ENCODE results near the gene EFHD1.
"Not testable (repeated sequence)": the region's sequence is repeated elsewhere in the genome, so short reads cannot be mapped to it uniquely, and the experiment has no call there.

The EFHD1 gene

DNA sequence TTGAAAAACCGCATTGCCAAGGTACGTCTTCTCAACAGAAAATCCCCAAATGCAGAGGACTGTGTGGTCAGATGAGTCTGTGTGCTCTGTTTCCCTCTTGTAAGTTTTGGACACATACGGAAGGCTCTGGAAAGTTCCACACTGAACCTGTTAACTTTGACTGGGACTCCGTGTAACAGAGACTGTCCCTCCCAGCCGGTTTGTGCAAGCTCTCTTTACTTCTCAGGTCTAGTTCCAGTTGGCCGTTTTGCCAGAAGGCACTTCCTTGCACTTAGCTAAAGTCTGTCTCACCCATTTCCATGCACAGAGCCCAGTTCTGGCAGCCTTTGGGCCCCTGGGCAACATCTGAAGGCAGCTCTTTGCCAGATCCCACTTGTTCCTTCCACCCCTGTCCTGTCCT is 22.0 kb downstream of the EFHD1 start:
- DNase-seq, result no peak

DNA sequence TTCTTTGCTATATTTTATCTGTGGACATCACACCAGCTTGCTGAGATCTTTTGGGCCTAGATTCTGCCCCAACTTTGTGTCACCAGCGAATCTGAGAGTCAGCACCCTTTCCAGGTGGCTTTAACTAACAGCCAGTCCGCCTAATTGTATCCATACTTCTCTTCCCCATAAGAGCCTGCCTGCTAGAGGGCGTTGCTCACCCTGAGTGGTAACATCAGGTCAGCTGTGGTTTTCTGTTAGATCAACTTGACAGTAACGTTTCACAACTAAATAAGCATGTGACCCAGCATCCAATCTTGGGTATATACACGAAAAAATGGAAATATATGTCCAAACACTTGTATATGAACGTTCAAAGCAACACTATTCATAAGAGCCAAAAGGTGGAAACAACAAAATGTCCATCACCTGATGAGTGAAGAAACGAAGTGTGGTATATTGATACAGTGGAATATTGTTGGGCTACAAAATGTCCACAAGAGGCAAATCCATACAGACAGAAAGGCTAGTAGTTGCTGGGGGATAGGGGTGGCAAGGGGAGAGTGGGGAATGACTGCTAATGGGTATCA is 24.9 kb downstream of the EFHD1 start:
- no peak for DNase-seq

DNA sequence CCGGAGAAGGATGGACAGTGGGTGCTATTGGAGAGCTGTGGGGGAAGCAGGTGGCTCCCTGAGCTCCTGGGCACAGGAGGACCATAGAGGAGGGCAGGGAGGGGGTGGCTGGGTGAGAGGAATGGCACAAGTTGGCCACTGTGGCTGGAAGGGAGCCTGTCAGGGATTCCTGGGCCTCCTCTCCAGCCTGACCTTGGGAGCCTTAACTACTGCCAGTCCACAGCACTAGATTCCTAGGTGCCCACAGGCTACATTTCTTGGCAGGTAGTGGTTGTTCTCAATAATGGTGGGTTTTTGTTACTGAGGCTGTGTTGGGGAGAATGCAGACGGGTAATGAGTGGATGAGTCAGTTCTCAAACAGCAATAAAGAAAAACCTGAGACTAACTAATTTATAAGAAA is 26.0 kb downstream of the EFHD1 start:
- DNase-seq, result no peak

DNA sequence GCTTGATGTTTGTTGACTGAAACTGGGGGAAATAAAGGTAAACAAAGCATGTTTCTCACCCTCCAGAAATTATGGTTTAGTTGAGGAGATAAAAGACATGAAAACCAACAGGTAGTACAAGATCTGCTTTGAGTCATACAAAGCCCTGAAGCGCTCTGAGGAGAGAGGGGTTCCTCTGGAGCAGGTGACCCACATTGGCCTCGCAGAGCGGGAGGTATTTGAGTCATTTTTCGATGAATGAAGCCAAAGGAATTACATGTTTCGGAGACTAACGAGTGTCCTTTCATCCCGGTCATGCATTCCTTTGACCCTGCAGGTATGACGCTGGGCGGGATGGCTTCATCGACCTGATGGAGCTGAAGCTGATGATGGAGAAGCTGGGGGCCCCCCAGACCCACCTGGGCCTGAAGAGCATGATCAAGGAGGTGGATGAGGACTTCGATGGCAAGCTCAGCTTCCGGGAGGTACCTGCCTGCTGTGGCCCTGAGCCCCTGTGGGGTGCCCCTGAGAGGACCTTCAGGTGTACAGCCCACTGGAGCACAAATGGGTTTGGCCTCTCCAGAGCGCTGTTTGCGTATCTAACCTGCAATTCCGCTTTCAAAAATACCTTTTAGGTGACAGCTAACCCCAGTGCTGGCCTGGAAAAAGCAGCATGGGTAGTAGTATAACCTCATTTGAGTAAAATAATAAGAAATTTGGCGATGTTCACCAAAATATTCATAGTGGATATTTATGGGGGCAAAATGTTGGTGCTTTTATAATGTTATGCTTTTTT is 29.3 kb downstream of the EFHD1 start:
- no peak for DNase-seq

DNA sequence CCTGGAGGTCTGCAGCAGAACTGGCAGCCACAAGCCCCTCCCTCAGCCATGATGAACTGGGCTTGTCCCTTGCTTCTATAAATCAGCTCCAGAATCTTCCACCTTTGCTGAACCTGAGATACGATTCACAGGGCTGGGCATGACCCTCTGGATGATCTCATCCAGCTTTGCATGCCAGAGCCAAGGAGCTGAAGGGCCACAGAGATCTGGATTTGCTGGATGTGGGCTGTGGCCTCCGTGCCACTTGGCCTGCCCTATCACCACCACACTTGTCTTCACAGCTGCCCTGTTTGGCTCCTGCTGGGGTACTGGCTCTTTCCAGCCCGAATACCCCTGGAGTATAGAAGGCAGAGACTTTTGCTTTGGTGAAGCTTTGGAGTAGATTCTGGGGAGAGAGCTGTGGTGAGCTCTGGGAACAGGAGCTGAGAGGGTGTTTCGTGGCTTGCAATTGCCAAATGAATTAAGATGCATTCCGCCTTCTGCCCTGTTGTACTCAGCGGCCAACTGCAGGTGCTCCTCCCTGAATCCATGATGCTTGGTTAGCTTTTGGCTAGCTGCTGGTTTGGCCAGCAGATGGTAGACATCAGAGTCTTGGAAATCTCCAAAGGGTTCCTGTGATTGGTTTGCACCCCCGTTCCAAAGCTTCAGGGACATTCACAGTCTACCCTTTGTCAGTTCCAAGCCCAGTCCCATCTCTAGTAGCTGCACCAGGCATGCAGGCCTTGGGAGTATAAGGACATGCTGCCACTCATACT is 32.8 kb downstream of the EFHD1 start:
- DNase-seq, result no peak

DNA sequence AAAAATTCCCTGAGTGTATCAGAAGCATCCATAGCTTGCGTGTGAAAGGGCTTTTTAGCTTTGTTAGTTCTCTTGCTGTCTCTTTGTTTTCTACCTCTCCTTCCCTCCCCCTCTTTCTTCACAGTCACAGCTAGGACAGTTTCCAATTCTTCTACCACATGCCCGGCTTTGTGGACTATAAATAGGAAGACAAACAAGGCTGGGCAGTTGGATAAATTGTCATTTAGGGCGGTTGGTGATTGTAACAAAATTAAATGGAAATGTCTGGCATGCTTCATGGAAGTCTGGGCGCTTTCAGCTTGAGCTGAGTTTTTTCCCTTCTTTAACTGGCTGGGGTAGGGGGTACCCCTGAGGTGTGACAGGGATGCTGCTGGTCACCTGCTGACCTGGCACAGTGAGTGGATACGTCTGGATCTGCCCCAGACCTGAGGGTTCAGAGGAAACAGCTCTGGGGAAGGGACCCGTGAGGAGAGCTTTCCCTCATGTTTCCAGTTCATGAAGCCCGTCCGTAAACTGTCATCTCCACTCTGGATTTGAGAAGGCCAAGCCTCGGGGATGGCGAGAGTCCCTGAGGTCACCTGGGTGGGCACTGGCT is 34.7 kb downstream of the EFHD1 start:
- DNase-seq, result no peak

DNA sequence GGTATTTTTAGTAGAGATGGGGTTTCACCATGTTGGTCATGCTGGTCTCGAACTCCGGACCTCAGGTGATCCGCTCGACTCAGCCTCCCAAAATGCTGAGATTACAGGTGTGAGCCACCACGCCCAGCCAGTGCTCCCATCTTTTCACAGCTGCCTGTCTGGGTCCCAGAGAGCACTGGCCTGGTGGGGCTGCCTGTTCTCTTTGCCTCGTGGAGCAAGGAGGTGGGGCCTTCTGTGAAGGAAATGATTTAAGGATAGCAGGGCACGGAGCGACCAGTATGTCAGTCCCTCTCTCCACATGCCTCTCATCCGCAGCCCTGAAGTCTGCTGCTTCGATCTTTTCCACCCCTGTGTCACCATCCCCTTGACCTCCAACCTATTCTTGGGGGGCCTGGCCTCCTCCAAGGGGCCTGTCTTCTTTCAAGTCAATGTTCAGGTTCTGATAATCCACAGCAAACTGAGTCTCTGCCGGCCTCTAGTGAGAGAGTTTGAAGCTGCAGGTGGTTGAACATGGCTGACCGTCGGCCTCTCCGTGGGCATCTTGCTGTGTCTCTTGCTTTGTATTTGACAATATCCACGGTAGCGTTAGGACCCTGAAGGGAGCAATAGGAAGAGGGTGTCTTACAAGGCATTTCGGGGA is 35.5 kb downstream of the EFHD1 start:
- no peak for DNase-seq

DNA sequence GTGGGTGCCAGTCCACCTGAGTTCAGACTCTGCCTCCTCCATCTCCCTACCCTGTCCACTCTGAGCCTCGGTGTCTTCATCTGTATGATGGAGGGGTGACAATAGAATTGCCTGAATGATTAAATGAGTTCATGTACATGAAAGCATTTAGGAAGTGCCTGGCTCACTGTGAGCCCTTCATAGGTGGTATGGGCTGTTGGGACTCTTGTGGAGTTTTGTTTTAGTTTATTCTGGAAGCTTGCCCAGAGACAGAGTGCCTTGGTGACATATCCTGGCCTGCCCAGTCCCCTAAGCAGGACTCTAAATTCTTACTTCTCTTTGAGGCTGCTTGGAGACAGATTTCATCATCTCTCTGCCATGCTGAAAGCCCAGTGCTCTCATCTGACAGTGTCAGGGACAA is 39.2 kb downstream of the EFHD1 start:
- DNase-seq, result no peak

DNA sequence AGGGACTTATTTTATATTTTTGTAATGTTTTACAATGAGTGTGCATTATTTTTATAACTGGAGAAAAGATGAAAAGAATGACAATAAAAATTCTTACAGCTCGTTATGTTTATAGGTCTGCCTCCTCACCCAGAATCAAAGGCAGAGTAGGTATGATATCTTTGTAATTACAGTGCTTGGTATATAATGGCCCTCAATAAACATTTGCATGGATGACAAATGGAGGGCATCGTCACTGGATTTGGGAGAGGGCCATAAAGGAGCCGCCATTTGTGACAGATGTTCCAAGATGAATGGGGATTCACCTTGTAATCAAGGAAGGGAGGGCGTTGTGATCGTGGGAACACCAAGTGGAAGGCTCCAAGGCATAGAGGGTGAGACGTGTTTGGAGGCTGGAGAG is 41.1 kb downstream of the EFHD1 start:
- DNase-seq, result no peak

DNA sequence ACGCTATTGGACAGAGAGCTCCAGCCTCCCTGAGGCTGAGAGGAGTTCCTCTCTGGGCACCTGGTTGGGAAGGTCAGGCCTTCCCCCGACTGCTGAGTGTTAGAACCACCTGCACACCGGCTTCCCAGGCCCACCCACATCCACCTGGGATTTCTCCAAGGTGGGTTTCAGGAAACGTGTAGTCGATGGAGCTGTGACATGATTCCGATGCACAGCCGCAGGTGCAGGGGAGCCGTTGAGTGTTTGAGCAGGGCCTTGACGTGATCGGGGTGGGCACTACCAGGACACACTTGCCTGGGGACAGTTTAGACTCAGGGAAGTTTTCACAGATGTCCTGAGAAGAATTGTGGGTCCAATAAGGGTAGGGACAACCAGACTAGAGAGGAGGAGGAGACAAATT is 42.0 kb downstream of the EFHD1 start:
- no peak for DNase-seq

DNA sequence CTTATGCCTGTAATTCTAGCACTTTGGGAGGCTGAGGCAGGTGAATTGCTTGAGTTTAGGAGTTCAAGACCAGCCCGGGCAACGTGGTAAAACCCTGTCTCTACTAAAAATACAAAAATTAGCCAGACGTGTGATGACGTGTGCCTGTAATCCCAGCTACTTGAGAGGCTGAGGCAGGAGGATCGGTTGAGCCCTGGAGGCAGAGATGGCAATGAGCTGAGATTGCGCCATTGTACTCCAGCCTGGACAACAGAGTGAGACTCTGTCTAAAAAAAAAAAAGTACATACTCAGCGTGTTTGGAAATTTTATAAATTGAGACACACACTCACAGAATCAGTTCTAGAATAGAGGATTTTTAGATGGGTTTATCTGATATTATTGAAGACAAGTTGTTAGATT is 46.6 kb downstream of the EFHD1 start:
- DNase-seq, result no peak

DNA sequence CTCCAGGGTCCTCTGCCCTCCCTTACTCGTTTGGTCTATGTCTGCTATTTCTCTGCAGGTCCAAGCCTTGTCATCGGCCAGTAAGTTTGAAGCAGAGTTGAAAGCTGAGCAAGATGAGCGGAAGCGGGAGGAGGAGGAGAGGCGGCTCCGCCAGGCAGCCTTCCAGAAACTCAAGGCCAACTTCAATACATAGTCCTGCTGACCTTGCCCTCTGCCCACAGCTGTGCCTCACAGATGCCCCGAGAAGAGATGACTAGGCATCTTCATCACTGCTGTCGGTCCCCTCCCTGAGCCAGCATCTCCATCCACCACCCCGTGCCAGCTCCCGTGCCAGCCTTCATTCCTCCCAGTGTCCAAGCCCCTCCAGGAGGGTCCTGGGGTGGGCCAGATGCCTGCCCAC is 48.1 kb downstream of the EFHD1 start:
- no peak for DNase-seq

DNA sequence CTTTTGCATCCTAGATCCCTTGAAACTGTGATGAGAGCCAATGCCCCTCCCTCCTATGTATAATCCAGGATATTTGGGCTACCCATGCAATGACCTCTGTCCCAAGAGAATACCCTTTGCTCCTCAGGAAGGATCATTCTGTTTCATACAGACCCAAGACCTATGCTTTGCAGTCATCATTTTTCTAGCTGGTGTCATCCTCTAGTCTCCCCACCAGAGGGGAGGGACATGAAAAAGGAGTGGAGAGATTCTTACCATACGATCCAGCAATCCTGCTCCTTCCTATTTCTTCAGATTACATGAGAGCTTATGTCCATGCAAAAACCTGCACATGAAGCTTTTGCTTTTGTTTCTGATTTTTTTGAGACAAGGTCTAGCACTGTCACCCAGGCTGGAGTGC is 50.0 kb downstream of the EFHD1 start:
- DNase-seq, result no peak

DNA sequence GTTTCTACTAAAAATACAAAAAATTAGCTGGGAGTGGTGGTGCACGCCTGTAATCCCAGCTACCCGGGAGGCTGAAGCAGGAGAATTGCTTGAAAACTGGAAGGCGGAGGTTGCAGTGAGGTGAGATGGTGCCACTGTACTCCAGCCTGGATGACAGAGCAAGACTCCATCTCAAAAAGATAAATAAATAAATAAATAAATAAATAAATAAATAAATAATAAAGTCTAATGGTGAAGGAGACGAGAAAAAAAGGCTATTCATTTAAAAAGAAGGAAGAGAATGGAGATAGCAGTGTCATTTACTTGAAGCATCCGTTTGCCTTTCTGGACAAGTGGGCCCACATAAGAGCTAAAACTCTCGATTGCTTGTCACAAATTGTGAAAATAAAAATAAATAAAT is 52.0 kb downstream of the EFHD1 start:
- not testable (repeated sequence) for DNase-seq

DNA sequence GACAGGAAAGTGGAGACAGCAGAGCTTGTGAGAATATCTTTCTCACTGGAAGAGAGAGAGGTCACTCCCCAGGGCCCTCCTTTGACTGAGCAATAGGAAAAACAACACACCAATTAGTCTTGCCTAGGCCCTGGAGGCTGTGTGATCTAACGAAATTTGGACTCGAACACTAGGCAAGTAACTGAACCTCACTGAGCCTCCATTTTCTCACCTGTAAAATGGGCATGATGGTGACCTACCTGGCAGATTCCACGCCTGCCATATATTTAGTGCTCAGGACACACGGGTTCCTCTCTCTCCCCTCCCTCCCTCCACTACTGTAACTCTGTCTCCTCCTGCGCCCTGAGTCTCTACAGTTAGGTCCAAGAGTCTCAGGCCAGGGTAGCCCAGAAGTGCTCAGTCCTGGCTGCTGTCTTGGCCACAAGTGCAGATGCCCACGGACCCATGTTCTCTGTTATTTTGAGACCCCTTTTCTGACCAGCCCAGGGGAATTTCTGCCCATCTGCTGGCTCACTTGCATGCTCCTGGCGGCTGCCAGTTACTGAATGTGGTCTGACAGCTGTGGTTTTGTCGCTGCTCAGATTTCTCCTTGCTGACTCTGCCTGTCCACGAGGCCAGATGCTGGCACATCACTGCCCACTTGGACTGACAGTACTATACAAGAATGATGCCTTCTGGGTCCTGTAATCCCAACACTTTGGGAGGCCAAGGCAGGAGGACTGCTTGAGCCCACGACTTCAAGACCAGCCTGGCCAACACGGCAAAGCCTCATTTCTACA is 54.2 kb downstream of the EFHD1 start:
- DNase-seq, result no peak

DNA sequence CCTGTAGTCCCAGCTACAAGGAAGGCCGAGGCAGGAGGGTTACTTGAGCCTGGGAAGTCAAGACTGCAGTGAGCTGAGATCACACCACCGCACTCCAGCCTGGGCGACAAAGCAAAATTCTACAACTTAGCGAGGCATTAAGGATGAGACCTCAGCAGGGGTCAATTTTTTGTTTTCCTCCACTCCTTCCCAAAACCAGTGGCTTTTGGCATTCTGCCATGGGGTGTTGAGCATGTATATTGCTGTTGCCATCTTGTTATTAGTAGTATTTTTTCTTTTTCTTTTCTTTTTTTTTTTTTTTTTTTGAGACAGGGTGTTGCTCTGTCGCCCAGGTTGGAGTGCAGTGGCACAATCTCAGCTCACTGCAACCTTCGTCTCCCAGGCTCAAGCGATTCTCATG is 54.8 kb downstream of the EFHD1 start:
- DNase-seq, result no peak

DNA sequence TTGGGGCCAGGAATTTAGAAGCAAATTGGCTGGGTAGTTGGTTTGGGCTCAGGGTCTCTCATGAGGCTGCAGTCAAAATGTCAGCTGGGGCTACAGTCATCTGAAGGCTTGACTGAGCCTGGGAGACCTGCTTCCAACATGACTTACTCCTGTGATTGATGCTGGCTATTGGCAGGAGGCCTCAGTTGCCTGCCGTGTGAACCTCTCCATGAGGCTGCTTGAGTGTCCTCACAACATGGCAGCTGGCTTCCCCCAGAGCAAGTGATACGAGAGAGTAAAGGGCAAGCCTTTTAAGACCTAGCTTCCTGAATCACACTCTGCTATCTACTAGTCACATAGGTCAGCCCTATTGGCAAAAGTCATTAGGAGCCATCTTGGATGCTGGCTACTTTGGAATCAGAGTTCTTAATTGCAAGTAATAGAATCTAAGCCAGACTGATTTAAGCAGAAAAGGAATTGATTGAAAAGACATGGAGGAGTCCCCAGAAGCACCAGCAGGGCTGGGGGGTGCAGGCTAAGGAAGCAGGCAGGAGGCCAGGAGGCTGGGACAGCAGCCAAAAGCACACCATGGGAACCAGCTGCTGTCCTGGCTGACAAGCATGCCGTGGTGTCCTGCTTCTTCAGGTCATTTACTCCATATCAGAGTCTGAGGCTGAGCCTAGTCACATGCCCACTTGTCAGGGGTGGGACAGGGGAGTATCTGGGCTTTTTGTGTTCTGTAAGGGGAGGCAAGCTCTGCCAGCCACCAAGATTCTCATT is 55.9 kb downstream of the EFHD1 start:
- DNase-seq, result peak; percentile 45

DNA sequence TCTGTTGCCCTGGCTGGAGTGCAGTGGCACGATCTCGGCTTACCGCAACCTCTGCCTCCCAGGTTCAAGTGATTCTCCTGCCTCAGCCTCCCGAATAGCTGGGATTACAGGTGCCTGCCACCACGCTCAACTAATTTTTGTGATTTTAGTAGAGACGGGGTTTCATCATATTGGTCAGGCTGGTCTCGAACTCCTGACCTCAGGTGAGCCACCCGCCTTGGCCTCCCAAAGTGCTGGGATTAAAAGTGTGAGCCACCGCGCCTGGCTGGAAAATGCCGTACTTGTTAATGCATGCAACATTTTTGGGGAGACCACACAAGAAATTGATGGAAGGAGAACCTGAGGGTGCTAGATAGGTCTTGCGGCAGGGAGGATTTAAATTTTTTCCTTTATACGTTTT is 57.7 kb downstream of the EFHD1 start:
- DNase-seq, result not testable (repeated sequence)

DNA sequence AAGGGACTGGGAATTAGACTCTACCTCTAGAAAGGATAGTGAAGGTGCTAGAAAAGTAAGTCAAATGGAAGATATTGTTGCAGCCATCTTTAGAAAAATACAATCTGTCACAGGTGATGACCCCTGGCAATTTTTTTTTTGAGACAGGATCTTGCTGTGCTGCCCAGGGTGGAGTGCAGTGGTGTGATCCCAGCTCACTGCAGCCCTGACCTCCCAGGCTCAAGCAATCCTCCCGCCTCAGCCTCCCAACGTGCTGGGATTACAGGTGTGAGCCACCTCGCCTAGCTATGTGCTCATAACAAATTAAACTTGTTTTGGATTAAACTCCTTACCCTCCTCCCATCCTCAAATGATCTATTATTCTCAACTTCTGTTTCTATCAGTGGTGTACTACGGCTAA is 59.9 kb downstream of the EFHD1 start:
- DNase-seq, result no peak

DNA sequence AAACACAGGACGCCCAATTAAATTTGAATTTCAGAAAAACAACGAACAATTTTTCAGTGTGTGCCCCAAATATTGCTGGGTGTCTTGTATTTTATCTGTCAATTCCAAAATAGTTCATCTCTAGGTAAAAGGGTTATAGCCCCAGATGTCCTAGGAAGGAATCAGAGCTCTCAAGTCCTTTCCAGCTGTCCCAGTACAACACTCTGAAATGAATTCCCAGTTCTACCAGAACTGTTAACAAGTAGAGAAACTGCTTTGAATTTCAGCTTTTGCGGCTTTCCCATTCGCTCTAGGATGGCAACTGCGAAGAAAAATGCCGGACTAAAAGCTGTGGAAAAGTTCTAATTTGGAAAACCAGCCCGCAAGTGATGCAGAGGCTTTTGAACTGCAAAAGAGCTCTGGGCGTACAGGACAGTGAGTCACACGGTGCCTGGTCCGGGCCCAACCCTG is 63.2 kb downstream of the EFHD1 start:
- DNase-seq, result no peak

DNA sequence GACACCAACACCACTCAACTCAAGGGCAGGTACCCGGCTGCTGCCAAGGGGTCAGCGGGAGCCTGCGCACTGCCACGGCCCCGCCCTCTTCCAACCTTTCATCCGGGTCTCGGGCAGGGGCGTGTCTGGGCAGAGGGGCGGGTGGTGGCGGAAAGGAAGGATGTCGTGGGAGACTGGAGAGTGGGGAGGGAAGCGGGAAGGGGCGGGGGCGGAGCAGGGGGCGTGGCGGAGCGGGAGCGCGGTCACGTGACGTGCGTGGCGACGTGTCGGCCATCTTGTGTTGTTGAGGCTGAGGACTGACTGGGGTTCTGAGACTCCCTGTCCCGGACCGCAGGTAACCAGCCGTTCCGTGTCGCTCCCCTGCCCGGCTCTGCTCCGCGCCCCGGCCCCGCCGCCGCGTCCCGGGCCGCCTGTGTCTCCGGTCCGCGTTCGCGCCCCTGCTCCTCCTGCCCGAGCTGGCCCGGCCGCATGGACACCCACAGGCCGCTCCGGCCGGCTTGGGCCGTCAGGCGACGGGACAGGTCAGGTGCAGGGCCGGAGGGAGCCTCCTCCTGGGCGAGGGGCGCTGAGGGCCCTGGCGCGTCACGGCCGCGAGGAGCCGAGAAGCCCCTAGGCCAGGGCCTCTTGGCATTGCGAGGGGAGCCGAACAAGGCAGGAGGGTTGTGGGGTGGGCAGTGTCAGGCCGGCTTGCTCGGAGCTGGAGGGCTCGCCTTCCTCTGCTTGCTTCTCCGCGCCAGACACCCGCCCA is 63.8 kb downstream of the EFHD1 start, which contains the start of gene GIGYF2:
GIGYF2 (plus strand) TSS at position 273 of the 748 bp plus-strand sequence. CDS start 37,867 bp downstream, outside the sequence.
- DNase-seq, result peak; percentile 99
